Testis (tissue), 2 donors: ENCODE measurements around the gene POU6F2.

Experiments
- CTCF ChIP-seq, 3 experiments: fragments of 450-650 bp in 2 of 3; fragments of 200-600 bp in 1 of 3; sonication (generic) in 1 of 3; IDR thresholded peaks; one replicate each; pipeline ENCODE4 v1.5.1; 2016 to 2019; ENCODE audit warnings: antibody characterized with exemption in 3 of 3, mild to moderate bottlenecking in 2 of 3, moderate library complexity in 1 of 3
- POLR2A ChIP-seq: fragments of 450-650 bp; IDR thresholded peaks from one replicate; pipeline ENCODE4 v1.6.1; 2017; ENCODE audit warnings: antibody characterized with exemption, mild to moderate bottlenecking, moderate library complexity

DNA sequence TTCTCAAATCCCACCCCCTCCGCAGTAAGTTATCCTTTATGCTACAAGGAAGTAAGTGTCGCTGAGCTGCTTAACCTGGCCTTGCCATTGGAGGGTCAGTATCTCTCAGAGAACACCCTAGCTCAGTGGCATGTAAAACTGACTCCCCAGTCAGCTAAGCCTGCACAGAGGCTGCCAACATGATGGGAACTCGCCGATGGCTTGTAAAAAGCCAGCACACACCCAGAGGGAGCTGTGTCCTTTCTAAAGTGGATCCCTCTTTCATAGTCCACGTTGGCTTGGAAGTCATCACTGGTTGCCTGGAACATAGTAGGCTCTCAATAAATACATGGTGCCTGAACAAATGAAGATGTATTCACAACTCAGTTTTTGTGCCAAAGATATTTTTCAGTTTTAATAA, 339.4 kb downstream of the POU6F2 start:
- TF ChIP-seq POLR2A (no peak), CTCF (IDR thresholded peaks at IDR 0.05) (no peak)
